DND-41 (cell line): ENCODE measurements around the gene GALE.

Source experiments
- EZH2 ChIP-seq: IDR thresholded peaks from 3 replicates; pipeline ENCODE4 v1.6.1; 2012; ENCODE audit warnings: borderline replicate concordance, low read depth, mild to moderate bottlenecking, moderate library complexity, low read length, inconsistent platforms; ENCODE audit not compliant: severe bottlenecking
- TF ChIP-seq, protein P1 (sequence below): IDR thresholded peaks from 2 replicates; pipeline ENCODE4 v1.5.1; 2012; ENCODE audit warnings: borderline replicate concordance, low read length, moderate library complexity, mild to moderate bottlenecking; ENCODE audit not compliant: poor library complexity, severe bottlenecking; ENCODE audit errors: extremely low read depth

DNA sequence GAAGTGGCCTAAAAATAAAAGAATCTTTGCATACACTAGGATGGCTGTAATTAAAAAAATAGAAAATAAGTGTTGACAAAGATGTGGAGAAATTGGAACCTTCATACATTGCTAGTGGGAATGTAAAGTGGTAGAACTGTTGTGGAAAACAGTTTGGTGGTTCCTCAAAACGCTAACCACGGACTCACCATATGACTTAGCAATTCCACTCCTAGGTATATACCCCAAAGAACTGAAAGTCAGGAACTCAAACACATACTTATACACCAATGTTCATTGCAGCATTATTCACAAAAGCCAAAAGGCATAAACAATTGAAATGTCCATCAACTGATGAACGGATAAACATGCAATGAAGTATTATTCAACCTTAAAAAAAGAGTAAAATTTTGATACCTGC lies 35.5 kb upstream of the GALE start:
- TF ChIP-seq, protein P1, sequence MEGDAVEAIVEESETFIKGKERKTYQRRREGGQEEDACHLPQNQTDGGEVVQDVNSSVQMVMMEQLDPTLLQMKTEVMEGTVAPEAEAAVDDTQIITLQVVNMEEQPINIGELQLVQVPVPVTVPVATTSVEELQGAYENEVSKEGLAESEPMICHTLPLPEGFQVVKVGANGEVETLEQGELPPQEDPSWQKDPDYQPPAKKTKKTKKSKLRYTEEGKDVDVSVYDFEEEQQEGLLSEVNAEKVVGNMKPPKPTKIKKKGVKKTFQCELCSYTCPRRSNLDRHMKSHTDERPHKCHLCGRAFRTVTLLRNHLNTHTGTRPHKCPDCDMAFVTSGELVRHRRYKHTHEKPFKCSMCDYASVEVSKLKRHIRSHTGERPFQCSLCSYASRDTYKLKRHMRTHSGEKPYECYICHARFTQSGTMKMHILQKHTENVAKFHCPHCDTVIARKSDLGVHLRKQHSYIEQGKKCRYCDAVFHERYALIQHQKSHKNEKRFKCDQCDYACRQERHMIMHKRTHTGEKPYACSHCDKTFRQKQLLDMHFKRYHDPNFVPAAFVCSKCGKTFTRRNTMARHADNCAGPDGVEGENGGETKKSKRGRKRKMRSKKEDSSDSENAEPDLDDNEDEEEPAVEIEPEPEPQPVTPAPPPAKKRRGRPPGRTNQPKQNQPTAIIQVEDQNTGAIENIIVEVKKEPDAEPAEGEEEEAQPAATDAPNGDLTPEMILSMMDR = no peak
- TF ChIP-seq EZH2 = no peak
